Smooth muscle cell (in vitro differentiated cells): ENCODE data around the gene NOS1. TPM values are rescaled to one million over a fixed set of nuclear protein-coding genes. Genes with fewer than 3 reads are reported as not detected.
"Not testable (repeated sequence)": the region's sequence is repeated elsewhere in the genome, so short reads cannot be mapped to it uniquely, and the experiment has no call there.

Experiments
- DNase-seq: peaks from one replicate; lab custom pipeline; 2025; ENCODE audit not compliant: unreplicated experiment; lab: John Stamatoyannopoulos, UW
- H2AFZ ChIP-seq: fragments of 200-600 bp; sonication (generic); 2 replicates; pipeline ENCODE4 v1.6.0; 2016; ENCODE audit warnings: antibody characterized with exemption, low read depth, mild to moderate bottlenecking
- H3F3A ChIP-seq: fragments of 200-600 bp; sonication (generic); 2 replicates; pipeline ENCODE4 v1.6.0; 2017; ENCODE audit warnings: antibody characterized with exemption, low read depth
- H3K27ac ChIP-seq: fragments of 200-600 bp; sonication (generic); 2 replicates; pipeline ENCODE4 v1.5.1; 2016; ENCODE audit warnings: low read depth, mild to moderate bottlenecking
- H3K27me3 ChIP-seq: fragments of 200-600 bp; sonication (generic); 2 replicates; pipeline ENCODE4 v1.6.1; 2016; ENCODE audit warnings: low read depth, mild to moderate bottlenecking
- H3K36me3 ChIP-seq: fragments of 200-600 bp; sonication (generic); 2 replicates; pipeline ENCODE4 v1.5.1; 2016; ENCODE audit warnings: low read depth
- H3K4me1 ChIP-seq: fragments of 200-600 bp; sonication (generic); 2 replicates; pipeline ENCODE4 v1.5.1; 2016; ENCODE audit warnings: low read depth
- H3K4me2 ChIP-seq: fragments of 200-600 bp; sonication (generic); 2 replicates; pipeline ENCODE4 v1.6.0; 2016; ENCODE audit warnings: mild to moderate bottlenecking
- H3K4me3 ChIP-seq: fragments of 200-600 bp; sonication (generic); 2 replicates; pipeline ENCODE4 v1.5.1; 2016; ENCODE audit warnings: mild to moderate bottlenecking
- H3K79me2 ChIP-seq: fragments of 200-600 bp; sonication (generic); 2 replicates; pipeline ENCODE4 v1.6.0; 2016; ENCODE audit warnings: low read depth, mild to moderate bottlenecking
- H3K9ac ChIP-seq: fragments of 200-600 bp; sonication (generic); 2 replicates; pipeline ENCODE4 v1.6.0; 2016; ENCODE audit warnings: low read depth
- H3K9me3 ChIP-seq: fragments of 200-600 bp; sonication (generic); replicated peaks from 2 replicates; pipeline ENCODE4 v1.5.1; 2016; ENCODE audit warnings: low read depth
- H4K20me1 ChIP-seq: fragments of 200-600 bp; sonication (generic); 2 replicates; pipeline ENCODE4 v1.6.0; 2016; ENCODE audit warnings: low read depth
- WGBS: methylation state at CpG from one replicate; pipeline ENCODE4 v1.1.7; 2016; ENCODE audit warnings: low lambda C conversion rate; 5-methylcytosine and 5-hydroxymethylcytosine counted together
- polyA plus RNA-seq: library from polyadenylated mRNA; unstranded; fragments of >200 nt; fragmentation: Nextera tagmentation; extraction: Ambion mirVana; gene quantifications from 2 replicates; pipeline ENCODE4 v1.2.1, GENCODE V29; 2016
- total RNA-seq: library from RNA; depleted of rRNA; stranded (reverse); fragments of >200 nt; gene quantifications from 2 replicates; pipeline ENCODE4 v1.2.3, GENCODE V29; 2014
- TF ChIP-seq, protein P1 (sequence below): fragments of 200-600 bp; sonication (generic); IDR thresholded peaks from 2 replicates; pipeline ENCODE4 v1.5.1; 2017; ENCODE audit warnings: borderline replicate concordance, mild to moderate bottlenecking, antibody characterized with exemption; ENCODE audit not compliant: insufficient read depth, poor library complexity, severe bottlenecking

The NOS1 gene
- total and polyA plus RNA-seq, 2 experiments from 2014 or later: 0.09 TPM; not detected in 1

GRCh38 chr12:117404203-117404853, 42.9 kb upstream of the NOS1 start:
- no peaks in the 10 kb centered on the region for H3K79me2 ChIP-seq
- no peak overlapping the region for H3K4me2 ChIP-seq
- H3K4me1 ChIP-seq: no peaks in the 10 kb centered on the region
- DNase-seq: no peak
- H4K20me1 ChIP-seq: no peaks in the 10 kb centered on the region
- H3K9ac ChIP-seq: no peak overlapping the region
- WGBS: 90% methylated on average over 4 of the region's 4 CpGs
- TF ChIP-seq, protein P1, sequence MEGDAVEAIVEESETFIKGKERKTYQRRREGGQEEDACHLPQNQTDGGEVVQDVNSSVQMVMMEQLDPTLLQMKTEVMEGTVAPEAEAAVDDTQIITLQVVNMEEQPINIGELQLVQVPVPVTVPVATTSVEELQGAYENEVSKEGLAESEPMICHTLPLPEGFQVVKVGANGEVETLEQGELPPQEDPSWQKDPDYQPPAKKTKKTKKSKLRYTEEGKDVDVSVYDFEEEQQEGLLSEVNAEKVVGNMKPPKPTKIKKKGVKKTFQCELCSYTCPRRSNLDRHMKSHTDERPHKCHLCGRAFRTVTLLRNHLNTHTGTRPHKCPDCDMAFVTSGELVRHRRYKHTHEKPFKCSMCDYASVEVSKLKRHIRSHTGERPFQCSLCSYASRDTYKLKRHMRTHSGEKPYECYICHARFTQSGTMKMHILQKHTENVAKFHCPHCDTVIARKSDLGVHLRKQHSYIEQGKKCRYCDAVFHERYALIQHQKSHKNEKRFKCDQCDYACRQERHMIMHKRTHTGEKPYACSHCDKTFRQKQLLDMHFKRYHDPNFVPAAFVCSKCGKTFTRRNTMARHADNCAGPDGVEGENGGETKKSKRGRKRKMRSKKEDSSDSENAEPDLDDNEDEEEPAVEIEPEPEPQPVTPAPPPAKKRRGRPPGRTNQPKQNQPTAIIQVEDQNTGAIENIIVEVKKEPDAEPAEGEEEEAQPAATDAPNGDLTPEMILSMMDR: no peak
- H3K4me3 ChIP-seq: no peak overlapping the region
- no peak overlapping the region for H2AFZ ChIP-seq
- no peaks in the 10 kb centered on the region for H3K36me3 ChIP-seq
- H3K9me3 ChIP-seq: no peaks in the 10 kb centered on the region
- H3K27ac ChIP-seq: no peak overlapping the region
- H3F3A ChIP-seq: no peaks in the 10 kb centered on the region
- no peaks in the 10 kb centered on the region for H3K27me3 ChIP-seq

DNA sequence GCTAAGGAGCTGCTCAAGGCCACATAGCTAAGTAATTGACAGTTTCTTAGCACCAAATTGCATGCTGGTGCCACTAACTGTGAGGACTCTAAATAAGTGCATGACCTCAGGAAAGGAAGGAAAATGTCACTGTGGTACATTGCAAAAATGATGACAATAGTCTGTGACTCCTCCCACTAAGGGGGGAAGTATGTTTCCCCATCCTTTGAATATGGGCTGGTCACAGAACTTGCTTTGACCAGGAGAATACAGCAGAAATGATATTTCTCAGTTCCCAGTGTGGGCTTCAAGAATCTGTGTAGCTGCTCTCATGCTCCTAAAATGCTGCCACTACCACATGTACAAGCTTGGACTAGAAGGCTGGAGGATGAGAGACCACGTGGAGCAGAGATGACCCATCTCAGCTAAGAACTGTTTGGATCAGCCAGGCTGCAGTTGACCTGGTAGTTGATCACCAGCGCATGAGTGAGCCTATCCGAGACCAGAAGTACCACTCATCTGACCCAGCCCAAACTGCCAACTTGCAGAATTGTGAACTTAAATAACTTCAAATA, 42.2 kb upstream of the NOS1 start:
- Histone ChIP-seq H3K4me3 (no peak overlapping the region), H3K79me2 (no peaks in the 10 kb centered on the region), H4K20me1 (no peaks in the 10 kb centered on the region), H3K4me1 (no peaks in the 10 kb centered on the region), H3K27me3 (no peaks in the 10 kb centered on the region), H3K27ac (no peak overlapping the region), H3K9ac (no peak overlapping the region), H3K36me3 (no peaks in the 10 kb centered on the region), H2AFZ (no peak overlapping the region), H3K4me2 (no peak overlapping the region), H3F3A (no peaks in the 10 kb centered on the region), H3K9me3 (no peaks in the 10 kb centered on the region)
- TF ChIP-seq, protein P1: no peak
- DNase-seq: no peak
- 90% methylated on average over 3 of the region's 3 CpGs for WGBS

GRCh38 chr12:117402363-117402762, 40.9 kb upstream of the NOS1 start:
- H3F3A ChIP-seq: no peaks in the 10 kb centered on the region
- no peaks in the 10 kb centered on the region for H3K79me2 ChIP-seq
- no peak overlapping the region for H2AFZ ChIP-seq
- no peak for DNase-seq
- H3K36me3 ChIP-seq: no peaks in the 10 kb centered on the region
- H3K27me3 ChIP-seq: no peaks in the 10 kb centered on the region
- H3K4me2 ChIP-seq: no peak overlapping the region
- 71% methylated on average over 4 of the region's 4 CpGs for WGBS
- TF ChIP-seq, protein P1: no peak
- no peaks in the 10 kb centered on the region for H4K20me1 ChIP-seq
- H3K27ac ChIP-seq: no peak overlapping the region
- H3K9me3 ChIP-seq: no peaks in the 10 kb centered on the region
- H3K9ac ChIP-seq: no peak overlapping the region
- no peak overlapping the region for H3K4me3 ChIP-seq
- no peaks in the 10 kb centered on the region for H3K4me1 ChIP-seq

DNA sequence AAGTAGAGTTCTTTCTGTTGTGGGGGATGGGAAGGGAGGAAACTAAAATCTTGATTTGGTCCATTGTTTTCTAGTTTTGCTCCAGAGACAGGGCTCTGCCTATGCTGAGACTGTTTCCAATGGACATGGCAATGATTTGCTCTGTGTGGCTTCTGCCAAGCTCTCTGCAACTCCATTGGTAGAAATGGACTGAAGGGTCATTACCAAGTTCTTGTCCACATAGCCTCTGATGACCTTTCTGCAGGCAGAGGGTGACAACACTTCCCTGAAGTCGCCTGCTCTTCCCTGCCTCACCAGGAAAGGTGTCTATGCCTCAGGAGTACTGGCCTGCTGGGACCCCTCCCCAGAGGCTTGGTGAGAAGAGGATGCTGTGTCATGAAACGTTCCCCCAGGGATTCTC, 39.5 kb upstream of the NOS1 start:
- no peak overlapping the region for H3K4me3 ChIP-seq
- H3K9me3 ChIP-seq: no peaks in the 10 kb centered on the region
- WGBS: 86% methylated on average over 2 of the region's 2 CpGs
- H3K4me2 ChIP-seq: no peak overlapping the region
- TF ChIP-seq, protein P1: no peak
- H3K79me2 ChIP-seq: no peaks in the 10 kb centered on the region
- no peak for DNase-seq
- H3K9ac ChIP-seq: no peak overlapping the region
- no peak overlapping the region for H3K27ac ChIP-seq
- no peaks in the 10 kb centered on the region for H3K36me3 ChIP-seq
- H3K4me1 ChIP-seq: no peaks in the 10 kb centered on the region
- no peaks in the 10 kb centered on the region for H3K27me3 ChIP-seq
- H3F3A ChIP-seq: no peaks in the 10 kb centered on the region
- H4K20me1 ChIP-seq: no peaks in the 10 kb centered on the region
- no peak overlapping the region for H2AFZ ChIP-seq

GRCh38 chr12:117398482-117398881, 37.1 kb upstream of the NOS1 start:
- not testable (repeated sequence) for DNase-seq, H3K4me3 ChIP-seq, H4K20me1 ChIP-seq, H3K36me3 ChIP-seq, H3F3A ChIP-seq, H3K79me2 ChIP-seq, H2AFZ ChIP-seq, H3K27me3 ChIP-seq, H3K4me1 ChIP-seq, H3K9me3 ChIP-seq, H3K9ac ChIP-seq, H3K27ac ChIP-seq, H3K4me2 ChIP-seq
